Suprapubic skin (tissue), 4 donors: Measurements from ENCODE around the gene MTSS2.

ENCODE experiments used
- CTCF ChIP-seq, 2 donors: fragments of 200-600 bp in 1 of 2; fragments of 450-650 bp in 1 of 2; sonication (generic) in 1 of 2; IDR thresholded peaks; one replicate each; pipeline ENCODE4 v1.5.1; 2016 to 2019; ENCODE audit warnings: antibody characterized with exemption in 2 of 2, mild to moderate bottlenecking in 1 of 2, moderate library complexity in 1 of 2
- EP300 ChIP-seq: sonication (generic); formaldehyde crosslinking; IDR thresholded peaks from one replicate; pipeline ENCODE4 v1.6.1; 2017; ENCODE audit warnings: antibody characterized with exemption
- POLR2A ChIP-seq, 2 donors: fragments of 450-650 bp; IDR thresholded peaks; one replicate each; pipeline ENCODE4 v1.6.1; 2017; ENCODE audit warnings: antibody characterized with exemption in 2 of 2, mild to moderate bottlenecking in 2 of 2, moderate library complexity in 2 of 2
- POLR2AphosphoS5 ChIP-seq, 3 donors: sonication (generic); formaldehyde crosslinking; IDR thresholded peaks; one replicate each; pipeline ENCODE4 v1.6.1; 2017; ENCODE audit warnings: antibody characterized with exemption in 3 of 3

GRCh38 chr16:70658921-70659320 lies 26.9 kb downstream of the MTSS2 start:
- no peak for TF ChIP-seq POLR2AphosphoS5 (IDR thresholded peaks at IDR 0.05)
- no peak for TF ChIP-seq CTCF (IDR thresholded peaks at IDR 0.05)
- TF ChIP-seq EP300: no peak
- no peak for TF ChIP-seq POLR2A (IDR thresholded peaks at IDR 0.05)
